Measurements from ENCODE around the gene ADCY5.
"Not testable (repeated sequence)": the region's sequence is repeated elsewhere in the genome, so short reads cannot be mapped to it uniquely, and the experiment has no call there.

Gene ADCY5

GRCh38 chr3:123283074-123283473 lies 165.8 kb downstream of the ADCY5 start:
- DNase-seq = no peak

GRCh38 chr3:123282461-123282860 lies 166.4 kb downstream of the ADCY5 start:
- no peak for DNase-seq

GRCh38 chr3:123281929-123282328 lies 167.0 kb downstream of the ADCY5 start:
- no peak for DNase-seq

- no peak for DNase-seq
Measured at GRCh38 chr3:123281406-123281805, 167.5 kb downstream of the ADCY5 start.

GRCh38 chr3:123279121-123279520 lies 169.8 kb downstream of the ADCY5 start:
- DNase-seq = no peak

DNA sequence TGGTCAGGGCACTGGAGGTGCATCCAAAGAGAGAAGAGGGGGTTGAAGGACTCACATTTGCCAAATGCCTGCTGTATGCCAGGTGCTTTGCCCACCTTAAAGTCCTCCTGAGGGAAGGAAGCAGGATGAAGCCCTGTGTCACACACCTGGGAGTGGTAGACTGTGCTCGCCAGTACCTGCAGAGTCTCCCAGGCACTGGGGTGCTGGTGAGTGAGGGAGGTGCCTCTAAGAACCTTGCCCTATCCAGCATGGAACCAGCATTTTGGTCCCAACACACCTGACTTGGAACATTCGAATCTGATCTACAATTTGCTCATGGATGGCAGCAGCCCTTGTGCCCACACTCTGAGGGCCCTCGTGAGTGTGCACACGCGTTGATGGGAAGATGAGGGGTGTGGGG lies 170.4 kb downstream of the ADCY5 start:
- DNase-seq = no peak

GRCh38 chr3:123277106-123277505 lies 171.8 kb downstream of the ADCY5 start:
- DNase-seq = no peak

DNA sequence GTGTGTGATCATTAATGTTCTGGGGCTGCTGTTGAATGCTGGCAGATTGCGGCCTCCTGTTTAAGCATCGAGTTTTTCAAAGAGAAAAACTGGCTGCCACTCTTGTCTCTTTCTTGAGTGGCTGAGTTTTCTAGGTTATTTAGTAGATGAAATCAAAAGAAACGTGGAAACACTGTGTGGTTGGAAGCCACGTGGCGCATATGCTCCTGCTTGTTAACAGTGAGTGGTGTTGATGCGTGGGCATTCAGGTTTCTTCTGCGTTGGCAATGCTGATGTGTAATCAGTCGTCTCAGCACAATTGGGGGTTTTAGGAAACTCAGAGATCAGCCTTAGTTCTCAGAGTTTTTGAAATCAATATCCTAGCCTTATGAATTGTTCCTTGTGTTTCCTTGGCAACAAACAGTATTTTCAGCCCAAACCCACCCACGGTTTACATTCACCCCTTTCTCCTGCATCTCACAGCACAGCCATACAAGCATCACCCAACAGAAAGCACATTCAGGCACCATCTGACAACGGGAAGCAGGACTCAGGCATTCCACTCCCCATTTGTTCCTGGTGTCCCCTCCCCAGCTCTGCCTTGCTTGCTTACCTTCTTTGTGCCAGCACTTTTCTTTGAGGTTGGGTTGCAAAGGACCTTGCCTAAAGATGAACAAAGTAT lies 172.4 kb downstream of the ADCY5 start:
- DNase-seq = no peak

DNA sequence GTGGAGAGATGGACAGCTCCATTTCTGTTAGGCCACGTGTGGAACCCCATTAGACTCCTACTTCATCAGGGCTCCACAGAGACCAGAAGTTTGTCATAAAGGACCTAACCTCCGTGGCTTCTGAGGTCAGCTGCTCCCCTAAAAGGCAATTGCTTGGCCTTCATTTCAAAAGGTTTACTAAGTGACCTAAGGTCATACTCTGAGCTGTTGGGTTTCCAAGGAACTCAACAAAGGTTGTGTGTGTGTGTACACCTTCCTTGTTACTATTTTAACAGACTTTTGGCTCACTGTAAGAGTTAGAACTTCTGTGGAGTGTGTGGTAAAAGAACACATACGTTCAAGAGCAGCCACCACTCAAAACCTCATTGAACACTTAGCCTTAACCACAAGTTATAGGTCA lies 173.2 kb downstream of the ADCY5 start:
- no peak for DNase-seq

DNA sequence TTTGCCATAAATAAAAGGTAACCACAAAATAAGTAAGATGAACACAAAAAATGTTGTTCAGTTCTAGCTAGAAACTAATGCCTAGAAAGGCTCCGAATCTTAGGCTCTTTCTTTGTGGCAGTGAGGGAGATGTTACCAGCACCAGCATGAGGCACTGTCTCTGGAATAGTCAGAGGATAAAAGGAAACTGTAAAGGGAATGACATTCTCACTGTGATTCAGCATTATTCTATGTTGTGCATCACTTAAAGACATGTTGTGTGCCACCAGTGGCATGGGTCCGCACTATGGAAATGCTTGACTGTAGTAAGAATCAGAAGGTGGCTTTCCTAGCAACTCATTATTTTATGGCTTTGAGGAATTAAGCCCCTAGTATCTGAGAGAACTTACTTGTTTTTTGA lies 176.3 kb downstream of the ADCY5 start:
- no peak for DNase-seq

DNA sequence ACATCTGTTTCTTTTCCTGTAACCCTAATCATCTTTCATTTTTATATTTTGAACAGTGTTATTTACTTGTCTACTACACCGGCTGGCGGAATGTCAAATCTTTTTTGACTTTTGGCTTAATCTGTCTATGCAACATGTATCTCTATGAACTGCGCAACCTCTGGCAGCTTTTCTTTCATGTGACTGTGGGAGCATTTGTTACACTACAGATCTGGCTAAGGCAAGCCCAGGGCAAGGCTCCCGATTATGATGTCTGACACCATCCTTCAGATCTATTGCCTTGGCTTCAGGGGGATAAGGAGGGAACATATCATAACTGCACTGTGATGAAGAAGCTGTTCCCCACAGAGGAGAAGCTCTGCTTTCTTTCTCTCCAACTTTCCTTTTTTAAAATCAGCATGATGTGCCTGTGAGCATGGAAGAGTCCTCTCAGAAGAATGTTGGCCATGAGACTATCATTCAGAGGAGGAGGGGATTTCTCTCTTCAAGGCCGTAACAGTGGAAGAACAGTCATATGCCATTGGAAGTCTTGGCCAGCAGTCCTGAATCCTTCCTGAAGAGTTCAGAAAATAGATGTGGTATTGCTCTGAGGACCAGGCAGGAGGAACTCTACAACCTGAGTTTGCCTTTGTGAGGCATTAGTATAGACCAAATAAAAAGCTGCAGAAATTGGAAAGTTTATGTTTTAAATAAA lies 177.3 kb downstream of the ADCY5 start:
- no peak for DNase-seq

- no peak for DNase-seq
Measured at GRCh38 chr3:123270818-123271217, 178.1 kb downstream of the ADCY5 start.

DNA sequence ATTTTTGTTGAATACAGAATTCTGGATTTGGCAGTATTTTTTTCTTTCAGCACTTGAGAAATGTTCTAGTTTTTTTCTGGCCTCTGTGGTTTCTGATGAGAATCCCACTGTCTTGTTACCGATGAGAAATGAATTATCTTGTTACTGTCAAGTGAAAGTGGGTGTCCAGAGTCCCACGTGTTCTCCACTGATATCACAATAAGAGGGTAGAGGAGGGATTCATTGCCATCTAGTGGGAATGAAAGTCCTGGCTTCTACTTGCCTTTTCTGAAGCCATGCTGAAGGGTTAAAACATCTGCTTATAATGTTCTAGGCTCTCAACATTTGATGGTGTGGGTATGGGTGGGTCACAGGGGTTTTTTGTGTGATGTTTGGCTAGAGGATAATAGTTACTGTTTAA lies 181.1 kb downstream of the ADCY5 start:
- no peak for DNase-seq

DNA sequence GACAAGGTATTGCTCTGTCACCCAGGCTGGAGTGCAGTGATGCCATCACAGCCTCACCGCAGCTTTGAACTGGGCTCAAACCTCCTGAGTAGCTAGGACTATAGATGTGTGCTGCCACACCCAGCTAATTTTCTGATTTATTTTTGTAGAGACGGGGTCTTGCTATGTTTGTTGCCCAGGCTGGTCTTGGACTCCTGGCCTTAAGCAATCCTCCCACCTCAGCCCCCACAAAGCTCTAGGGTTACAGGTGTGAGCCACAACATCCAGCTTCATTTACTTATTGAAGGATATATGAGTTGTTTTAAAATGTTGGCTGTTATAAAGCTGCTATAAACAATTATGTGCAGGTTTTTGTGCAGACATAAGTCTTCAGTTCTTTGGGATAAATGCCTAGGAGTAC lies 184.9 kb downstream of the ADCY5 start:
- DNase-seq = no peak

- DNase-seq = no peak
Measured at GRCh38 chr3:123262868-123263267, 186.0 kb downstream of the ADCY5 start.

DNA sequence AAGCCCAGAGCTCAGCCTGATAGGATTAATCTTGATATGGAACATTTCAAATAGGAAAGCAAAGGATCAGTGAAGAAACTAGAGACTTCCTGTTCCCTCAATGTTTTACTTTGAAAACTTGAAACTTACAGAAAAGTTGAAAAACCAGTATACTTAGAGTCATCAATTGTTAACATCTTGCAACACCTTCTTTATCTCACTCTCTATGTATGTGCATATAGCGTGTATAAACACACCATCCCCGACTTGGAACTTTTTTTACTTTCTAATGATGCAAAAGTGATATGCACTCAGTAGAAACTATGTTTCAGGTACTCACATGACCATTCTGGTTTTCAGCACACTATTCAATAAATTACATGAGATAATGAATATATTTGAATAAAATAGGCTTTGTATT lies 186.7 kb downstream of the ADCY5 start:
- DNase-seq = no peak

DNA sequence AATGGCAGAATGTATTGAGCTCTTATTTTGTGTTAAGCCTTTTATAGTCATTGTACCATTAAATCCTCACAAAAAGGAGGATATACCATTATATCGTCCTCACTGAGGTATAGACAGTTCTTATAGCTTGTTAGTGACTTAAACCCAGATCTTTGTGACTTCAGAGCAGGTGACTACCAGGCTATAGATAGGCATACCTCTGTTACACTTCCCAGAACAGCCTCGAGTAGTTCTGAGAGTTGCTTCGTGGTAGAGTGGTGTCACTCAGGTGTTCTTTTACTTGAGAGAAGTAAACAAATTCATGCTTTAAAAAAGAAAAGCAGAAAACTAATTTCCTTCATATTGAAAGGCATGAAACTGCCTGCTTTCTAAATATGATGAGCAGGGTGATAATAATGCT lies 187.2 kb downstream of the ADCY5 start:
- no peak for DNase-seq

- no peak for DNase-seq
Measured at GRCh38 chr3:123258811-123259420, 190.0 kb downstream of the ADCY5 start.

GRCh38 chr3:123258359-123258758 lies 190.5 kb downstream of the ADCY5 start:
- no peak for DNase-seq

DNA sequence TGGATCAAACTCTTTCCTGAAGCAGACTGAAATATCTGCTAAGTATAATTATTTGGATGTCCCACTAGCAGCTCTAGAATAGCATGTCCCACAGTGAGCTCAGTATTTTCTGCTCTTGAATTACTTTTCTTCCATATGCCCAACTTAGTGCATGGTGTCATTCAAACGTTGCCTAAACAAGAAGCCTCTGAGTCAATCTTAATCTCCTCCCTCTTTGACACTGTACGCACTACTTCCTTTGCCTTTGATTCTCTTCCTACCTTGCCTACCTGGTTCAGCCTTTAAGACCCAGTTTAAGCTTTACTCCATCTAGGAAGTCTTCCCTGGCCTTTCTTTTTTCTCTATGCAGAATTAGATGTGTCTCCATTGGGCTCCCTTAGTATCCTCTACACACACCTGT lies 192.6 kb downstream of the ADCY5 start:
- DNase-seq = no peak

- DNase-seq = no peak
Measured at GRCh38 chr3:123246866-123247265, 202.0 kb downstream of the ADCY5 start.

DNA sequence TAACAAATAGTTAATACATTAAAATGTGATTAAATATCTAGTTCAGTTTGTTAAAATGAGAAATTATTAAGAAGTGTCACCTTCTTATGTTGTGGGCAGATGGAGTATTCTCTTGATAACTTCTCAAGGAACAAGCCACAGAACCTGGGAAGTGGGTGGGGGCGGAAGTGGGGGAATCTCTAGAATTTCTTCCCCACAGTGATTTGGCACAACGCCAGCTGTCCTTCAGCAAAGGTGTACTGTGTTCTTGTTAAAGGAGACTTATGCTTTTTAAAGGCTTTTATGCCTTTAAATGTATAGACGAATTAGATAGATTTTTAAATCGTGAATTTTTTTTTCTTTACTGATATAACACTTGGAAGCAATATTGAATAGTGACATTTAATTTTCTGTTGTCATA lies 204.8 kb downstream of the ADCY5 start:
- DNase-seq = peak; percentile 63

DNA sequence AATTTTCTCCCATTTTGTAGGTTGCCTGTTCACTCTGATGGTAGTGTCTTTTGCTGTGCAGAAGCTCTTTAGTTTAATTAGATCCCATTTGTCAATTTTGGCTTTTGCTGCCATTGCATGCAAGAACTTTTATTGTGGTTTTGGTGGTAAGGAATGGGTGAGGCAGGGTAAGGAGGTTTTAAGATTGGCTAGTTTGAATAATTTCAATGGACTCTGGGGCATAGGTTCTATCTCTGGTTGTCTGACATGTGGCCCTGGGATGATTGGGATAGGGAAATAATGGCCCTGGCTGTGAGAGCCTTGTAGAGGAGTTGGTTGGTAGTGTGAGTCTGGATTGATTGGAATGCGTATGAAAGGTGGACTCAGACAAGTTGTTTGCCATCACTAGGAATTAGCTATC lies 209.1 kb downstream of the ADCY5 start:
- no peak for DNase-seq

DNA sequence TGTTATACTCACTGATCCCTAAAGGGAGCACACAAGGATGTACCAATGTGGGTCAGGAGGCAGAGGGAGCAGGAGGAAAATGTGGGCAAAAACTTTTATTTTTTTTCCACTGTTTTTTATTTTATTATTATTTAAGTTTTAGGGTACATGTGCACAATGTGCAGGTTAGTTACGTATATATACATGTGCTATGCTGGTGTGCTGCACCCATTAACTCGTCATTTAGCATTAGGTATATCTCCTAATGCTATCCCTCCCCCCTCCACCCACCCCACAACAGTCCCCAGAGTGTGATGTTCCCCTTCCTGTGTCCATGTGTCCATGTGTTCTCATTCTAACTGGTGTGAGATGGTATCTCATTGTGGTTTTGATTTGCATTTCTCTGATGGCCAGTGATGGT lies 209.7 kb downstream of the ADCY5 start:
- DNase-seq = not testable (repeated sequence)

DNA sequence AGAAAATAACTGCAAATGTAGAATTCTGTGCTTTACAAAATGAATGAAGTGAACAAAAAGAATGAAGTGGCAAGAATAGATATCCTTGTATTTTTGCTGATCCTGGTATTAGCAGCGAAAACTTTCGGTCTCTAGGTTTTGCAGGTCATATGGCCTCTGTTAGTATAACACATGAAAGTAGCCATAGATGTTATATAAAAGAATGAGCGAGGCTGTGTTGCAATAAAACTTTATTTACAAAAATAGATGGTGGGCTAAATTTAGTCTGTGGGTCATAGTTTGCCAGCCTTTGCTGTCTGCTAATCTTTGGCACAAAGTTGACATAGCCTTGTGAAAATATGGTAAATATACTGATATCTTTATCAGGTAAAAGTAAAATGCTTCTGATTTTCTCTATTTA lies 212.0 kb downstream of the ADCY5 start:
- DNase-seq = no peak
